ENCODE results near the gene XYLT1. TPM values are rescaled to one million over a fixed set of nuclear protein-coding genes. Genes with fewer than 3 reads are reported as not detected.

XYLT1 gene
- total RNA-seq, 1 experiment from 2014 or later, result 7.5 TPM

DNA sequence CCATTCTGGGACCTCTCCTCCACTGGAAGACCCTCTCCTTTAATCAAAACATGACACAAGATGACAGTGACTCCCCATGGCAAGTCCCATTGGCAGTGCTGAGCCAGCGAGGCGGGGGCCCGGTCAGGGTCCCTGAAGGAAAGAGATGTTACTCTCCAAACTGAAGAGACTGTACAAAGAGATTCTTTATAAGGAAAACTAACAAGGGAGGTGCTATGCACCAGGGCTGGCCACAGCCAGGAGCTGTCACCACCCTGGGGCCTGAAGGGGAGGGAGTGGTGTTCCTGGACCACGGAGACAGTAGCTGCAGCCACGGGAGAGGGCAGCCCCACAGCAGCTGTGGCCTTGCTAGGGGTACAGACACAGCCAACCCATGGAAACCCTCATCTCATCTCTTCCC, 123.1 kb downstream of the XYLT1 start:
- H3K9me3 Mint-ChIP-seq (ENCODE audit: low read depth, unreplicated experiment), result no peaks in the 10 kb centered on the region
- TF ChIP-seq, protein P1, sequence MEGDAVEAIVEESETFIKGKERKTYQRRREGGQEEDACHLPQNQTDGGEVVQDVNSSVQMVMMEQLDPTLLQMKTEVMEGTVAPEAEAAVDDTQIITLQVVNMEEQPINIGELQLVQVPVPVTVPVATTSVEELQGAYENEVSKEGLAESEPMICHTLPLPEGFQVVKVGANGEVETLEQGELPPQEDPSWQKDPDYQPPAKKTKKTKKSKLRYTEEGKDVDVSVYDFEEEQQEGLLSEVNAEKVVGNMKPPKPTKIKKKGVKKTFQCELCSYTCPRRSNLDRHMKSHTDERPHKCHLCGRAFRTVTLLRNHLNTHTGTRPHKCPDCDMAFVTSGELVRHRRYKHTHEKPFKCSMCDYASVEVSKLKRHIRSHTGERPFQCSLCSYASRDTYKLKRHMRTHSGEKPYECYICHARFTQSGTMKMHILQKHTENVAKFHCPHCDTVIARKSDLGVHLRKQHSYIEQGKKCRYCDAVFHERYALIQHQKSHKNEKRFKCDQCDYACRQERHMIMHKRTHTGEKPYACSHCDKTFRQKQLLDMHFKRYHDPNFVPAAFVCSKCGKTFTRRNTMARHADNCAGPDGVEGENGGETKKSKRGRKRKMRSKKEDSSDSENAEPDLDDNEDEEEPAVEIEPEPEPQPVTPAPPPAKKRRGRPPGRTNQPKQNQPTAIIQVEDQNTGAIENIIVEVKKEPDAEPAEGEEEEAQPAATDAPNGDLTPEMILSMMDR (IDR thresholded peaks at IDR 0.05; ENCODE audit: unreplicated experiment), result no peak
- H3K27me3 Mint-ChIP-seq (ENCODE audit: unreplicated experiment), result no peaks in the 10 kb centered on the region
- CTCF ChIA-PET, result interaction anchor here (1.0 kb wide), 1 partner anchor 9 kb away, joined by 3 read pairs; no protein-coding TSS in a partner anchor
- H3K4me3 Mint-ChIP-seq (ENCODE audit: low read depth, unreplicated experiment), result no peak overlapping the region
- H3K36me3 Mint-ChIP-seq (ENCODE audit: insufficient read depth, unreplicated experiment), result no peaks in the 10 kb centered on the region
- no peak overlapping the region for H3K27ac Mint-ChIP-seq (ENCODE audit: unreplicated experiment)
- no TSS peak for BruUV-seq (replicated peaks)
- intact Hi-C loops (cut with micrococcal nuclease; ENCODE audit: unreplicated experiment), result no loop called here
- no peak for DNase-seq
- H3K4me1 Mint-ChIP-seq (ENCODE audit: low read depth, unreplicated experiment), result peaks cover 6% of the 10 kb centered on the region

DNA sequence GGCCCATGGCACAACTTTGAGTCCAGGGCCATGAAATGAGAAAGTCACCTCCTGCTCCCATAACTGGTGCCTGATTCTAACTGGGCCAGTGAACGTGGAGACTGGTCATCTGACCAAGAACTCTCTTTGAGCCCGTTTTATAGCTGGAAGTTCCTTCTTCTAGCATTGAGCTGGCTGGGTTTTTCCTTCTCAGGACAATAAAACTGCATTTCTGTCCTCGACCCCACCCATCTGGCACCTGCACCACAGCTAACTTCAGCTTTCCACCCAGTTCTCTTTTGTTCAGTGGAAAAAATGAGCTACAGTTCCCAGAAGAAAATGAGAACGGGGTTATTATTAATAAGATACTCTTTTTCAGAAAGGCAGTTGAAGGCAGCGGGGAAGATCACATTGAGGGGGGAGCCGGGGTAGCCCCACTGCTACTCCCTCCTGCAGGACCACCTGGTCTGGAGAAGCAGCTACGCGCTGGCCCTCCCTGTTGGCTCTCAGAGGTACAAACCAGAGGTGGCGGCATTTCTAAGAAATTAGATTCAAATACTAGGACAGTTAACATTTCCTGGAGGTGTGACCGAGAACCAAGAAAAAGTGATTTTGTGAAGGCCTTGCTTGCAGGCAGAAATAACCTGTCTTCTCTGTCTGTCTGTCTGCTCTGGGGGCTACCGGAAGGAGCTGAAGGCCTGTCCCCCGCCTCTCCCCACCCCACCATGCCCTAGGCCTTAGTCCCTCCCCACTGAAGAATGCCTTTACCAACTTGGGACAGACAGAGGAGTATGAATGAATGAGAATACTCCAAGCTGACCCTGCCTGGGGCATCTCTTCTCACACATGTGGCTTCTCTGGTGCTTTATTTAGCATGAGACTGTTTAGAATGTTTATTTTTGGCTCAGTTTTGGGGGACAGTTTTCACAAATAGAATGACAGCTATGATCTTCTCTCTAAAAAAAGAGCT, 123.9 kb downstream of the XYLT1 start:
- H3K27ac Mint-ChIP-seq (ENCODE audit: unreplicated experiment), result no peak overlapping the region
- H3K4me3 Mint-ChIP-seq (ENCODE audit: low read depth, unreplicated experiment), result no peak overlapping the region
- no peaks in the 10 kb centered on the region for H3K27me3 Mint-ChIP-seq (ENCODE audit: unreplicated experiment)
- TF ChIP-seq, protein P1 (IDR thresholded peaks at IDR 0.05; ENCODE audit: unreplicated experiment), result no peak
- no peaks in the 10 kb centered on the region for H3K36me3 Mint-ChIP-seq (ENCODE audit: insufficient read depth, unreplicated experiment)
- BruUV-seq (replicated peaks), result no TSS peak
- H3K4me1 Mint-ChIP-seq (ENCODE audit: low read depth, unreplicated experiment), result peaks cover 4% of the 10 kb centered on the region
- intact Hi-C loops (cut with micrococcal nuclease; ENCODE audit: unreplicated experiment), result no loop called here
- CTCF ChIA-PET, result interaction anchor here (0.6 kb wide), 1 partner anchor 128 kb away, joined by 8 read pairs; no protein-coding TSS in a partner anchor
- H3K9me3 Mint-ChIP-seq (ENCODE audit: low read depth, unreplicated experiment), result no peaks in the 10 kb centered on the region
- no peak for DNase-seq

DNA sequence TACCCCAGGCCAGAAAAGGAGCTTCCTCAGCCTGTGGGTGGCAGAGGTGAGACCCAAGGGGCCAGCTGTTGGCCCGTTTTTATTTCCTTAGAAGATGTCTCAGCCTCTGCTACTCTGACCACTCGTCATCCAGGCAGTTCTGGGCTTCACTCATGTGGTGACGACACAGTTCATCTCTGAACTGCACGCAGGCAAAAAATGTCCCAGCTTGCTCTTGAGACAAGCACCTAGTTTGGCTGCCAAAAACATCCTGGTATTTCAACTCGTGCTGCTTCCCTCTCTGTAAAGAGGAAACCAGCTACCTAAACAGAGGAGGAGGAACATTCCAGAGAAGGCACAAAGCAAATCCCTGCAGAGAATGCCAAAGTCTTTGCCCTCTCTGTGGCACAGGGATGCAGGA, 125.7 kb downstream of the XYLT1 start:
- Mint-ChIP-seq H3K4me3 (ENCODE audit: low read depth, unreplicated experiment) (no peak overlapping the region), H3K27ac (ENCODE audit: unreplicated experiment) (no peak overlapping the region), H3K27me3 (ENCODE audit: unreplicated experiment) (no peaks in the 10 kb centered on the region), H3K36me3 (ENCODE audit: insufficient read depth, unreplicated experiment) (no peaks in the 10 kb centered on the region), H3K9me3 (ENCODE audit: low read depth, unreplicated experiment) (no peaks in the 10 kb centered on the region), H3K4me1 (ENCODE audit: low read depth, unreplicated experiment) (no peaks in the 10 kb centered on the region)
- CTCF ChIA-PET, result interaction anchor here (0.6 kb wide), 2 partner anchors 12 to 1469 kb away, joined by 3 to 4 read pairs; no protein-coding TSS in a partner anchor
- no TSS peak for BruUV-seq (replicated peaks)
- TF ChIP-seq, protein P1 (IDR thresholded peaks at IDR 0.05; ENCODE audit: unreplicated experiment), result no peak
- no peak for DNase-seq
- intact Hi-C loops (cut with micrococcal nuclease; ENCODE audit: unreplicated experiment), result no loop called here

DNA sequence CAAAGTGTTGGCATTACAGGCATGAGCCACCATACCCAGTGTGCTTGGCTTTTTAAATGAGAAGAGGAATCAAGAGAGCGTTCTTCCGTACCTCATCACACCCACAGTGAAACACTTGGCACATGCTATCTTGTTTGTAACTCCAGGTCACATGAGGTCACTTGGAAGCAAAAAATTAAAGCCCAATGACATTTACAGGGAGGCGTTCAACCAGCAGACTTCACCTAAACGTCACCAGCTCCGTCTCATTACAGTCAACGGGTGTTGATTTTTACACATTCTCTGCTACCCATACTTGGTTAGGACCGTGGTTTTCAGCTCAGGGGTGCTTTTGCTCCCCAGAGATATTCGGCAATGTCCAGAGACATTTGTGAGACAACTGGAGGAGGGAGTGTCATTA, 127.0 kb downstream of the XYLT1 start:
- CTCF ChIA-PET, result interaction anchor here (0.7 kb wide), 1 partner anchor 65 kb away, joined by 3 read pairs; no protein-coding TSS in a partner anchor
- Mint-ChIP-seq H3K9me3 (ENCODE audit: low read depth, unreplicated experiment) (no peaks in the 10 kb centered on the region), H3K27ac (ENCODE audit: unreplicated experiment) (no peak overlapping the region), H3K36me3 (ENCODE audit: insufficient read depth, unreplicated experiment) (peaks cover 6% of the 10 kb centered on the region), H3K27me3 (ENCODE audit: unreplicated experiment) (no peaks in the 10 kb centered on the region), H3K4me3 (ENCODE audit: low read depth, unreplicated experiment) (no peak overlapping the region), H3K4me1 (ENCODE audit: low read depth, unreplicated experiment) (no peaks in the 10 kb centered on the region)
- intact Hi-C loops (cut with micrococcal nuclease; ENCODE audit: unreplicated experiment), result no loop called here
- no peak for DNase-seq
- TF ChIP-seq, protein P1 (IDR thresholded peaks at IDR 0.05; ENCODE audit: unreplicated experiment), result no peak
- BruUV-seq (replicated peaks), result no TSS peak
